ENCODE results near the gene MAP4K2. TPM values are rescaled to one million over a fixed set of nuclear protein-coding genes. Genes with fewer than 3 reads are reported as not detected.
"Not testable (repeated sequence)": the region's sequence is repeated elsewhere in the genome, so short reads cannot be mapped to it uniquely, and the experiment has no call there.

The MAP4K2 gene
- total RNA-seq, 5 donors from 2014 or later (not counting 1 experiment from before 2014, with no cell fraction given), result 80.9 to 131 (median 102) TPM

- H3K4me1 ChIP-seq (ENCODE audit: control insufficient read depth in 1 of 2, extremely low read depth in 1 of 2, insufficient read depth in 2 of 2, low read length in 2 of 2); H3K9me3 Mint-ChIP-seq; H3K27ac Mint-ChIP-seq; H3K36me3 ChIP-seq (ENCODE audit: control insufficient read depth in 2 of 2, extremely low read depth in 1 of 2, insufficient read depth in 1 of 2, low read length in 1 of 2); H3K27me3 ChIP-seq (replicated peaks in 1 of 2; ENCODE audit: control insufficient read depth in 2 of 2, extremely low read depth in 1 of 2, insufficient read depth in 2 of 2, low read length in 1 of 2); H3K27ac ChIP-seq (ENCODE audit: low read length); H3K4me1 Mint-ChIP-seq; H3K4me3 Mint-ChIP-seq; H3K9me3 ChIP-seq; POLR2A ChIA-PET; H3K27me3 Mint-ChIP-seq; ATAC-seq (replicated peaks in 1 of 4); H3K4me3 ChIP-seq (ENCODE audit: control insufficient read depth in 1 of 2, extremely low read depth in 1 of 2, low read length in 1 of 2); H3K36me3 Mint-ChIP-seq; DNase-seq: not testable (repeated sequence)
- CTCF ChIA-PET, result interaction anchor here (0.6 to 1.3 kb wide), 2 partner anchors 29 to 89 kb away, joined by 3 to 8 read pairs; partner anchors contain the start of gene CDC42BPG (in 1 of the 2)
- WGBS (ENCODE audit: insufficient coverage), result 90% methylated on average over 3 of the region's 5 CpGs
Observed at GRCh38 chr11:64815433-64815832, 12.4 kb upstream of the MAP4K2 start.

GRCh38 chr11:64814712-64815187 is 11.7 kb upstream of the MAP4K2 start:
- no peak overlapping the region for H3K27ac ChIP-seq (ENCODE audit: low read length)
- Mint-ChIP-seq H3K4me1 (peaks cover 9 to 13% (median 11%) of the 10 kb centered on the region in 3 donors), H3K4me3 (no peak overlapping the region), H3K36me3 (no peaks in the 10 kb centered on the region), H3K9me3 (no peaks in the 10 kb centered on the region), H3K27ac (peak overlapping the region in 1 of 2 donors; percentile 34), H3K27me3 (no peaks in the 10 kb centered on the region)
- H3K27me3 ChIP-seq (replicated peaks in 1 of 2; ENCODE audit: control insufficient read depth in 2 of 2, extremely low read depth in 1 of 2, insufficient read depth in 2 of 2, low read length in 1 of 2), result no peaks in the 10 kb centered on the region
- CTCF ChIA-PET, result no interaction called here
- peaks cover 5 to 12% of the 10 kb centered on the region in 2 experiments for H3K4me1 ChIP-seq (ENCODE audit: control insufficient read depth in 1 of 2, extremely low read depth in 1 of 2, insufficient read depth in 2 of 2, low read length in 2 of 2)
- no peaks in the 10 kb centered on the region for H3K9me3 ChIP-seq
- no peak for DNase-seq
- no peak for ATAC-seq (replicated peaks in 1 of 4)
- POLR2A ChIA-PET, result no interaction called here
- WGBS (ENCODE audit: insufficient coverage), result 67% methylated on average over 6 of the region's 7 CpGs
- H3K4me3 ChIP-seq (ENCODE audit: control insufficient read depth in 1 of 2, extremely low read depth in 1 of 2, low read length in 1 of 2), result no peak overlapping the region
- H3K36me3 ChIP-seq (ENCODE audit: control insufficient read depth in 2 of 2, extremely low read depth in 1 of 2, insufficient read depth in 1 of 2, low read length in 1 of 2), result no peaks in the 10 kb centered on the region

DNA sequence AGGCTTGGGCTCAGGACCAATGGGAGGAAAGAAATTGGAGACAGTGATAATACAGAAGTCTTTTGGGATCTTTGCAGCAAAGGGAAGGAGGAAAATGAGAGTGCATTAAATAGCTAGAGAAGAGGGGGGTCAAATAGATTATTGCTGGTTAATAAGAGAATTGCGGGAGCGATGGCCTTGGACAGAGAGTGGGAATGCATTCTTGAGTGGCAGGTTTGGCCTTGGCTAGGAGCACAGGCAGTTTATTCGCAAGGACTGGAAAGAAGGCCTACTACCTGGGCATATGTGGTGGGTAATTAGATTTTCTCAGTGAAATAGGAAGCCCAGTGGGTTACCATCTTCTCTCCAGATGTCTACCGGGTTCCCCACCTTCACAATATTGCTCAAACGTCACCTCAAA is 10.8 kb upstream of the MAP4K2 start:
- CTCF ChIA-PET, result interaction anchor here in 1 of 2 donors (0.7 kb wide), 1 partner anchor 83 kb away, joined by 7 read pairs; no protein-coding TSS in a partner anchor
- POLR2A ChIA-PET, result no interaction called here
- no peak overlapping the region for H3K4me3 Mint-ChIP-seq
- H3K36me3 ChIP-seq (ENCODE audit: control insufficient read depth in 2 of 2, extremely low read depth in 1 of 2, insufficient read depth in 1 of 2, low read length in 1 of 2), result no peaks in the 10 kb centered on the region
- no peak overlapping the region for H3K27ac Mint-ChIP-seq
- H3K9me3 Mint-ChIP-seq, result no peaks in the 10 kb centered on the region
- peaks cover 5 to 22% of the 10 kb centered on the region in 2 experiments for H3K4me1 ChIP-seq (ENCODE audit: control insufficient read depth in 1 of 2, extremely low read depth in 1 of 2, insufficient read depth in 2 of 2, low read length in 2 of 2)
- DNase-seq (no peak), ATAC-seq (replicated peaks in 1 of 4) (no peak)
- H3K27me3 ChIP-seq (replicated peaks in 1 of 2; ENCODE audit: control insufficient read depth in 2 of 2, extremely low read depth in 1 of 2, insufficient read depth in 2 of 2, low read length in 1 of 2), result no peaks in the 10 kb centered on the region
- no peaks in the 10 kb centered on the region for H3K36me3 Mint-ChIP-seq
- H3K4me1 Mint-ChIP-seq, result peaks cover 15 to 20% (median 18%) of the 10 kb centered on the region in 3 donors
- H3K27ac ChIP-seq (ENCODE audit: low read length), result no peak overlapping the region
- 95% methylated on average over 2 of the region's 5 CpGs for WGBS (ENCODE audit: insufficient coverage)
- H3K9me3 ChIP-seq, result no peaks in the 10 kb centered on the region
- H3K4me3 ChIP-seq (ENCODE audit: control insufficient read depth in 1 of 2, extremely low read depth in 1 of 2, low read length in 1 of 2), result no peak overlapping the region
- H3K27me3 Mint-ChIP-seq, result no peaks in the 10 kb centered on the region

DNA sequence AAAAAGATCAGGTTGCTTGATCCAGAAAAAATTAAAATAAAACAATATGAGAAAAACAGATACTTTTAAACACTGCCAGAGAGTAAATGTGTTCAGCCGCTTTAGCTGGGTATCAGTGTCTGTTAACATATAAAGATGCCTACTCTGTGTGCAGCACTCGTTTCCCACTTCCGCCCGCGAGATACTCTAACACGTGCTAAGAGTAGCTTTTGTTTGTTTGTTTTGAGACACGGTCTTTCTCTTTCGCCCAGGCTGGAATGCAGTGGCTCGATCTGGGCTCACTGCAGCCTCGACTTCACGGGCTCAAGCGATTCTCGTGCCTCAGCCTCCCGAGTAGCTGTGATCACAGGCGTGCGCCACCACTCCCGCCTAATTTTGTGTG is 7.9 kb upstream of the MAP4K2 start:
- H3K27me3 ChIP-seq (replicated peaks in 1 of 2; ENCODE audit: control insufficient read depth in 2 of 2, extremely low read depth in 1 of 2, insufficient read depth in 2 of 2, low read length in 1 of 2), result no peaks in the 10 kb centered on the region
- H3K27ac ChIP-seq (ENCODE audit: low read length), result peak overlapping the region; percentile 84
- H3K4me1 Mint-ChIP-seq, result peaks cover 27 to 31% (median 28%) of the 10 kb centered on the region in 3 donors
- peaks cover 14% of the 10 kb centered on the region for H3K36me3 Mint-ChIP-seq
- peaks cover 5 to 23% of the 10 kb centered on the region in 2 experiments for H3K4me1 ChIP-seq (ENCODE audit: control insufficient read depth in 1 of 2, extremely low read depth in 1 of 2, insufficient read depth in 2 of 2, low read length in 2 of 2)
- H3K27ac Mint-ChIP-seq, result peak overlapping the region; percentile 93 to 97
- ChIA-PET CTCF (interaction anchor here in 1 of 2 donors (0.5 to 1.3 kb wide), 6 partner anchors 32 to 1449 kb away, joined by 3 to 6 read pairs (median 3); partner anchors contain the start of genes CDC42BPG and SF1), POLR2A (interaction anchor here in 1 of 2 donors (1.0 kb wide), 1 partner anchor 32 kb away, joined by 5 read pairs; the partner anchor contains the start of gene SF1)
- peaks cover 0 to 15% of the 10 kb centered on the region in 2 donors for H3K36me3 ChIP-seq (ENCODE audit: control insufficient read depth in 2 of 2, extremely low read depth in 1 of 2, insufficient read depth in 1 of 2, low read length in 1 of 2)
- no peaks in the 10 kb centered on the region for H3K9me3 ChIP-seq
- peak overlapping the region; percentile 71 to 89 for H3K4me3 ChIP-seq (ENCODE audit: control insufficient read depth in 1 of 2, extremely low read depth in 1 of 2, low read length in 1 of 2)
- H3K27me3 Mint-ChIP-seq, result no peaks in the 10 kb centered on the region
- ATAC-seq (replicated peaks in 1 of 4) (peak; percentile 69 to 75 (median 72)), DNase-seq (peak in 30 of 35 experiments; percentile 41 to 76 (median 62))
- 0% methylated on average over 7 of the region's 17 CpGs for WGBS (ENCODE audit: insufficient coverage)
- H3K4me3 Mint-ChIP-seq, result peak overlapping the region; percentile 93 to 98 (median 94)
- no peaks in the 10 kb centered on the region for H3K9me3 Mint-ChIP-seq

GRCh38 chr11:64810271-64810890 is 7.4 kb upstream of the MAP4K2 start, which contains the start of gene MEN1:
MEN1 (minus strand) TSS chr11:64810551; CDS start chr11:64810109, 442 bp downstream.
- Histone ChIP-seq H3K27ac (ENCODE audit: low read length) (peak within 1 kb of the TSS; percentile 84), H3K4me3 (ENCODE audit: control insufficient read depth in 1 of 2, extremely low read depth in 1 of 2, low read length in 1 of 2) (peak within 1 kb of the TSS; percentile 71 to 89), H3K36me3 (ENCODE audit: control insufficient read depth in 2 of 2, extremely low read depth in 1 of 2, insufficient read depth in 1 of 2, low read length in 1 of 2) (peaks cover under 1 to 20% of the 10 kb centered on the region in 2 donors), H3K4me1 (ENCODE audit: control insufficient read depth in 1 of 2, extremely low read depth in 1 of 2, insufficient read depth in 2 of 2, low read length in 2 of 2) (peaks cover 5 to 23% of the 10 kb centered on the region in 2 experiments), H3K27me3 (replicated peaks in 1 of 2; ENCODE audit: control insufficient read depth in 2 of 2, extremely low read depth in 1 of 2, insufficient read depth in 2 of 2, low read length in 1 of 2) (no peaks in the 10 kb centered on the region), H3K9me3 (no peaks in the 10 kb centered on the region)
- ChIA-PET CTCF (interaction anchor here in 1 of 2 donors (0.6 to 1.3 kb wide), 7 partner anchors 18 to 659 kb away, joined by 3 to 6 read pairs (median 3); partner anchors contain the start of genes CDC42BPG and SF1), POLR2A (interaction anchor here in 1 of 2 donors (0.8 to 1.0 kb wide), 2 partner anchors 32 to 36 kb away, joined by 5 to 7 read pairs; partner anchors contain the start of gene SF1)
- WGBS (ENCODE audit: insufficient coverage), result under 1% methylated on average over 39 of the region's 46 CpGs
- peak; percentile 89 to 91 (median 90) for ATAC-seq (replicated peaks in 1 of 4)
- DNase-seq, result peak; percentile 47 to 84 (median 71)
- H3K27ac Mint-ChIP-seq, result peak within 1 kb of the TSS; percentile 93 to 97
- H3K36me3 Mint-ChIP-seq, result peaks cover 18% of the 10 kb centered on the region
- H3K4me3 Mint-ChIP-seq, result peak within 1 kb of the TSS; percentile 93 to 98 (median 94)
- no peaks in the 10 kb centered on the region for H3K27me3 Mint-ChIP-seq
- H3K4me1 Mint-ChIP-seq, result peaks cover 27 to 31% (median 28%) of the 10 kb centered on the region in 3 donors
- no peaks in the 10 kb centered on the region for H3K9me3 Mint-ChIP-seq

DNA sequence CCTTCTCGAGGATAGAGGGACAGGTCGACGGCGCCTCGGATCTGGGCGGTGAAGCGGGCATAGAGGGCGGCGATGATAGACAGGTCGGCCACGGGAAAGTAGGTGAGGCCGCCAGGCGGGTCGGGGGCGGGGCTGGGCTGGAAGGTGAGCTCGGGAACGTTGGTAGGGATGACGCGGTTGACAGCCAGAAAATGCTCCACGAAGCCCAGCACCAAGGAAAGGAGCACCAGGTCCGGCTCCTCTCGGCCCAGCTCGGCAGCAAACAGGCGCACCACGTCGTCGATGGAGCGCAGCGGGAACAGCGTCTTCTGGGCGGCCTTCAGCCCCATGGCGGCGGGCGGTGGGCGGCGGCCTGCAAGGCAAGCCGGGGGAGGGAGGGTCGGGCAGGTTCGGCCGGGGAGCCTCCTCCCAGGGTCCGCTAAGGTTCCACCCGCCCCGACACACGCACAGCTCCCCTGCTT is 6.8 kb upstream of the MAP4K2 start:
- peaks cover 18% of the 10 kb centered on the region for H3K36me3 Mint-ChIP-seq
- peak; percentile 8 to 24 (median 18) for ATAC-seq (replicated peaks in 1 of 4)
- Histone ChIP-seq H3K27me3 (replicated peaks in 1 of 2; ENCODE audit: control insufficient read depth in 2 of 2, extremely low read depth in 1 of 2, insufficient read depth in 2 of 2, low read length in 1 of 2) (no peaks in the 10 kb centered on the region), H3K4me3 (ENCODE audit: control insufficient read depth in 1 of 2, extremely low read depth in 1 of 2, low read length in 1 of 2) (peak overlapping the region; percentile 71 to 89), H3K4me1 (ENCODE audit: control insufficient read depth in 1 of 2, extremely low read depth in 1 of 2, insufficient read depth in 2 of 2, low read length in 2 of 2) (peaks cover 5 to 23% of the 10 kb centered on the region in 2 experiments), H3K36me3 (ENCODE audit: control insufficient read depth in 2 of 2, extremely low read depth in 1 of 2, insufficient read depth in 1 of 2, low read length in 1 of 2) (peaks cover 6 to 26% of the 10 kb centered on the region in 2 donors), H3K9me3 (no peaks in the 10 kb centered on the region), H3K27ac (ENCODE audit: low read length) (peak overlapping the region; percentile 84)
- POLR2A ChIA-PET, result interaction anchor here (0.6 to 1.1 kb wide), 4 partner anchors 15 to 689 kb away, joined by 5 to 9 read pairs (median 8); partner anchors contain the start of gene MALAT1 (in 1 of the 2)
- H3K4me3 Mint-ChIP-seq, result peak overlapping the region; percentile 93 to 98 (median 94)
- peaks cover 27 to 31% (median 28%) of the 10 kb centered on the region in 3 donors for H3K4me1 Mint-ChIP-seq
- CTCF ChIA-PET, result interaction anchor here (0.6 to 0.7 kb wide), 3 partner anchors 10 to 25 kb away, joined by 3 read pairs; no protein-coding TSS in a partner anchor
- 7% methylated on average over 44 of the region's 44 CpGs for WGBS (ENCODE audit: insufficient coverage)
- H3K9me3 Mint-ChIP-seq, result no peaks in the 10 kb centered on the region
- peak overlapping the region; percentile 93 to 97 for H3K27ac Mint-ChIP-seq
- no peaks in the 10 kb centered on the region for H3K27me3 Mint-ChIP-seq
- DNase-seq, result peak in 1 of 35 experiments; percentile 34

All from T-cell (primary cell).